HepG2 (cell line): ENCODE measurements around the gene SNX10. TPM values are rescaled to one million over a fixed set of nuclear protein-coding genes. Genes with fewer than 3 reads are reported as not detected.

Experiments used
- FOXJ3 ChIP-seq: sonication (generic); formaldehyde crosslinking; IDR thresholded peaks from 2 replicates; pipeline ENCODE4 v1.4.0; 2020; ENCODE audit warnings: missing genetic modification reagents, mild to moderate bottlenecking, borderline replicate concordance
- FOXP1 ChIP-seq, 2 experiments: fragments of 450-650 bp in 1 of 2; IDR thresholded peaks; 2 replicates each; pipeline ENCODE4 v1.6.1; 2017 to 2018; ENCODE audit warnings: antibody characterized with exemption in 1 of 2
- HOXA5 ChIP-seq: sonication (generic); formaldehyde crosslinking; IDR thresholded peaks from 2 replicates; pipeline ENCODE4 v1.4.0; 2020; ENCODE audit warnings: missing genetic modification reagents
- IKZF1 ChIP-seq: fragments of 450-650 bp; IDR thresholded peaks from 2 replicates; pipeline ENCODE4 v1.7.1; 2016
- ISX ChIP-seq: sonication (generic); formaldehyde crosslinking; conservative IDR thresholded peaks from 2 replicates; pipeline ENCODE4 v1.5.0; 2020; ENCODE audit warnings: missing genetic modification reagents
- KDM5B ChIP-seq: sonication (generic); formaldehyde crosslinking; IDR thresholded peaks from 2 replicates; pipeline ENCODE4 v1.4.0; 2020; ENCODE audit warnings: missing genetic modification reagents, mild to moderate bottlenecking, borderline replicate concordance
- NONO ChIP-seq, 2 experiments: fragments of 450-650 bp in 1 of 2; sonication (generic) in 1 of 2; formaldehyde crosslinking in 1 of 2; IDR thresholded peaks in 1 of 2; conservative IDR thresholded peaks in 1 of 2; 2 replicates each; pipeline versions ENCODE4 v1.6.1 to v1.8.0; 2017 to 2022; ENCODE audit warnings: mild to moderate bottlenecking in 1 of 2, missing genetic modification reagents in 1 of 2, moderate library complexity in 1 of 2
- SP4 ChIP-seq: sonication (generic); formaldehyde crosslinking; IDR thresholded peaks from 2 replicates; pipeline ENCODE4 v1.8.1; 2023; ENCODE audit warnings: mild to moderate bottlenecking, missing genetic modification reagents
- TBX2 ChIP-seq: sonication (generic); formaldehyde crosslinking; IDR thresholded peaks from 2 replicates; pipeline ENCODE4 v1.5.0; 2020; ENCODE audit warnings: missing genetic modification reagents, mild to moderate bottlenecking, borderline replicate concordance
- WIZ ChIP-seq: sonication (generic); formaldehyde crosslinking; IDR thresholded peaks from 2 replicates; pipeline ENCODE4 v1.5.1; 2020; ENCODE audit warnings: mild to moderate bottlenecking, missing genetic modification reagents
- ZNF282 ChIP-seq: fragments of 450-650 bp; IDR thresholded peaks from 2 replicates; pipeline ENCODE4 v1.6.1; 2018; ENCODE audit not compliant: partially characterized antibody
- ZNF335 ChIP-seq: sonication (generic); formaldehyde crosslinking; IDR thresholded peaks from 2 replicates; pipeline ENCODE4 v1.4.0; 2020; ENCODE audit warnings: missing genetic modification reagents
- ZNF33A ChIP-seq: sonication (generic); formaldehyde crosslinking; IDR thresholded peaks from 2 replicates; pipeline ENCODE4 v1.5.1; 2020; ENCODE audit warnings: missing genetic modification reagents, mild to moderate bottlenecking, moderate library complexity, borderline replicate concordance
- ZNF354B ChIP-seq: sonication (generic); formaldehyde crosslinking; IDR thresholded peaks from 2 replicates; pipeline ENCODE4 v1.8.0; 2022; ENCODE audit warnings: mild to moderate bottlenecking, missing genetic modification reagents
- ZNF569 ChIP-seq: sonication (generic); formaldehyde crosslinking; IDR thresholded peaks from 2 replicates; pipeline ENCODE4 v1.5.0; 2020; ENCODE audit warnings: mild to moderate bottlenecking, missing genetic modification reagents, moderate library complexity, borderline replicate concordance
- ZNF766 ChIP-seq: sonication (generic); formaldehyde crosslinking; IDR thresholded peaks from 2 replicates; pipeline ENCODE4 v1.5.0; 2020; ENCODE audit warnings: missing genetic modification reagents, borderline replicate concordance
- polyA plus RNA-seq, 8 experiments: library from polyadenylated mRNA; depleted of rRNA in 3 of 8; stranded (reverse) in 7 of 8; unstranded in 1 of 8; fragments of >200 nt; fragmentation: Illumina TruSeq in 4 of 8; extraction: Trizol in 4 of 8; gene quantifications; 2 replicates each; pipeline versions ENCODE4 v1.2.1 to v1.2.3, GENCODE V29; 2011 to 2016; ENCODE audit warnings: low read depth in 4 of 8, missing spikeins in 1 of 8, mixed read lengths in 1 of 8; ENCODE audit not compliant: insufficient read depth in 1 of 8
- total RNA-seq, 5 experiments: library from RNA; depleted of rRNA; stranded (reverse); fragments of >200 nt; fragmentation: Illumina TruSeq; extraction: Trizol; gene quantifications; 2 replicates each; pipeline ENCODE4 v1.2.3, GENCODE V29; 2016; ENCODE audit warnings: low read depth in 1 of 5
- TF ChIP-seq, protein P1 (sequence below): sonication (generic); formaldehyde crosslinking; IDR thresholded peaks from 2 replicates; pipeline ENCODE4 v1.4.0; 2020; ENCODE audit warnings: mild to moderate bottlenecking, missing genetic modification reagents
- TF ChIP-seq, protein P2 (sequence below): IDR thresholded peaks from 2 replicates; pipeline ENCODE4 v1.6.1; 2018; ENCODE audit warnings: missing genetic modification reagents, mild to moderate bottlenecking, missing compliant biosample characterization
- TF ChIP-seq, protein P3 (sequence below): sonication (generic); formaldehyde crosslinking; IDR thresholded peaks from 2 replicates; pipeline ENCODE4; 2020; ENCODE audit warnings: missing genetic modification reagents, mild to moderate bottlenecking, borderline replicate concordance
- TF ChIP-seq, protein P4 (sequence below): IDR thresholded peaks from 2 replicates; pipeline ENCODE4 v1.6.1; 2016; ENCODE audit warnings: missing genetic modification reagents, missing compliant biosample characterization
- TF ChIP-seq, protein P5 (sequence below): sonication (generic); formaldehyde crosslinking; IDR thresholded peaks from 2 replicates; pipeline ENCODE4 v1.5.1; 2020; ENCODE audit warnings: mild to moderate bottlenecking, missing genetic modification reagents

The SNX10 gene
- total and polyA plus RNA-seq, 2 of the 13 experiments (the other 11 are each of a cell fraction or from before 2014, with no cell fraction given) = 26.0 to 27.6 TPM

DNA sequence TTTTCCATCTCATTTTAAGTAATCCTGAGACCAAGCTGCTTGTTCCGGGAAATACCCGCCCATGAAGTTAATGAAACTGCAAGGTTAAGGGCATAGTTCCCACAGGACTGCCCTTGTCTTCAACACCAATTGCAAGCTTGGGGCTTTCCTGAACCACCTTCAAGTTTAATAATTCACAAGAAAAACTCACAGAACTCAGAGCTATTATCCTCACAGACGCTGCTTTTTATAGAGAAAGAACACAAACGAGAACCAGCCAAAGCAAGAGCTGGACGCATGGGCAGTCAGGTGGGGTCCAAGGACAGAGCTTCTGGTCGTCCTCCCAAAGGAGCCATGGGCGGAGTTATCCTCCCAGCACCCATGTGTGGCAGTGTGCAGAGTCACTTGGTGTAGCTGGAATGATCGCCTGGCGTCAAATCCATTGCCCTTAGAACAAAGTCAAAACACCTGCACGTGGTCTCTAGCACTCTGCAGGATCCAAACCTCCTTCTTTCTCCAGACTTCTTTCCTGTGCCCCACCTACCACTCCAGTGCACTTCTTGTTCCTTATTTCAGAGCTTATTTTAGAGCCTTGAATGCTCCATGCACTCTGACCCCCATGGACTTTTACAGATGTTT lies 56.7 kb downstream of the SNX10 start (continued):
- TF ChIP-seq ZNF335 (CRISPR knock-in tag) (no peak), WIZ (0 out of 2 replicates have a peak, but pooled peaks have one; percentile 38), ZNF766 (CRISPR knock-in tag) (peak; percentile 92), FOXP1 (IDR thresholded peaks at IDR 0.05) (no peak), FOXP1 (CRISPR knock-in tag; IDR thresholded peaks at IDR 0.05) (peak; percentile 32; the same call in 1 of the 2 replicates), FOXJ3 (CRISPR knock-in tag) (peak; percentile 66; the same call in 1 of the 2 replicates), ZNF282 (no peak), SP4 (CRISPR knock-in tag) (no peak), ZNF569 (CRISPR knock-in tag) (no peak), ZNF33A (CRISPR knock-in tag) (no peak), NONO (IDR thresholded peaks at IDR 0.05) (no peak), NONO (CRISPR knock-in tag; conservative IDR thresholded peaks at IDR 0.05) (no peak), TBX2 (peak; percentile 69; the same call in 1 of the 2 replicates), ISX (CRISPR knock-in tag) (no peak), KDM5B (CRISPR knock-in tag) (0 out of 2 replicates have a peak, but pooled peaks have one; percentile 29), IKZF1 (no peak), ZNF354B (no peak), HOXA5 (CRISPR knock-in tag) (no peak)
- TF ChIP-seq, protein P1, sequence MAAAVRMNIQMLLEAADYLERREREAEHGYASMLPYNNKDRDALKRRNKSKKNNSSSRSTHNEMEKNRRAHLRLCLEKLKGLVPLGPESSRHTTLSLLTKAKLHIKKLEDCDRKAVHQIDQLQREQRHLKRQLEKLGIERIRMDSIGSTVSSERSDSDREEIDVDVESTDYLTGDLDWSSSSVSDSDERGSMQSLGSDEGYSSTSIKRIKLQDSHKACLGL (CRISPR knock-in tag) = 0 out of 2 replicates have a peak, but pooled peaks have one; percentile 31
- TF ChIP-seq, protein P2, sequence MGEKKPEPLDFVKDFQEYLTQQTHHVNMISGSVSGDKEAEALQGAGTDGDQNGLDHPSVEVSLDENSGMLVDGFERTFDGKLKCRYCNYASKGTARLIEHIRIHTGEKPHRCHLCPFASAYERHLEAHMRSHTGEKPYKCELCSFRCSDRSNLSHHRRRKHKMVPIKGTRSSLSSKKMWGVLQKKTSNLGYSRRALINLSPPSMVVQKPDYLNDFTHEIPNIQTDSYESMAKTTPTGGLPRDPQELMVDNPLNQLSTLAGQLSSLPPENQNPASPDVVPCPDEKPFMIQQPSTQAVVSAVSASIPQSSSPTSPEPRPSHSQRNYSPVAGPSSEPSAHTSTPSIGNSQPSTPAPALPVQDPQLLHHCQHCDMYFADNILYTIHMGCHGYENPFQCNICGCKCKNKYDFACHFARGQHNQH (CRISPR knock-in tag) = peak; percentile 69
- TF ChIP-seq, protein P3, sequence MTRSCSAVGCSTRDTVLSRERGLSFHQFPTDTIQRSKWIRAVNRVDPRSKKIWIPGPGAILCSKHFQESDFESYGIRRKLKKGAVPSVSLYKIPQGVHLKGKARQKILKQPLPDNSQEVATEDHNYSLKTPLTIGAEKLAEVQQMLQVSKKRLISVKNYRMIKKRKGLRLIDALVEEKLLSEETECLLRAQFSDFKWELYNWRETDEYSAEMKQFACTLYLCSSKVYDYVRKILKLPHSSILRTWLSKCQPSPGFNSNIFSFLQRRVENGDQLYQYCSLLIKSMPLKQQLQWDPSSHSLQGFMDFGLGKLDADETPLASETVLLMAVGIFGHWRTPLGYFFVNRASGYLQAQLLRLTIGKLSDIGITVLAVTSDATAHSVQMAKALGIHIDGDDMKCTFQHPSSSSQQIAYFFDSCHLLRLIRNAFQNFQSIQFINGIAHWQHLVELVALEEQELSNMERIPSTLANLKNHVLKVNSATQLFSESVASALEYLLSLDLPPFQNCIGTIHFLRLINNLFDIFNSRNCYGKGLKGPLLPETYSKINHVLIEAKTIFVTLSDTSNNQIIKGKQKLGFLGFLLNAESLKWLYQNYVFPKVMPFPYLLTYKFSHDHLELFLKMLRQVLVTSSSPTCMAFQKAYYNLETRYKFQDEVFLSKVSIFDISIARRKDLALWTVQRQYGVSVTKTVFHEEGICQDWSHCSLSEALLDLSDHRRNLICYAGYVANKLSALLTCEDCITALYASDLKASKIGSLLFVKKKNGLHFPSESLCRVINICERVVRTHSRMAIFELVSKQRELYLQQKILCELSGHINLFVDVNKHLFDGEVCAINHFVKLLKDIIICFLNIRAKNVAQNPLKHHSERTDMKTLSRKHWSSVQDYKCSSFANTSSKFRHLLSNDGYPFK (CRISPR knock-in tag) = no peak
- TF ChIP-seq, protein P4, sequence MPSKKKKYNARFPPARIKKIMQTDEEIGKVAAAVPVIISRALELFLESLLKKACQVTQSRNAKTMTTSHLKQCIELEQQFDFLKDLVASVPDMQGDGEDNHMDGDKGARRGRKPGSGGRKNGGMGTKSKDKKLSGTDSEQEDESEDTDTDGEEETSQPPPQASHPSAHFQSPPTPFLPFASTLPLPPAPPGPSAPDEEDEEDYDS (CRISPR knock-in tag) = peak; percentile 44; the same call in 1 of the 2 replicates
- TF ChIP-seq, protein P5, sequence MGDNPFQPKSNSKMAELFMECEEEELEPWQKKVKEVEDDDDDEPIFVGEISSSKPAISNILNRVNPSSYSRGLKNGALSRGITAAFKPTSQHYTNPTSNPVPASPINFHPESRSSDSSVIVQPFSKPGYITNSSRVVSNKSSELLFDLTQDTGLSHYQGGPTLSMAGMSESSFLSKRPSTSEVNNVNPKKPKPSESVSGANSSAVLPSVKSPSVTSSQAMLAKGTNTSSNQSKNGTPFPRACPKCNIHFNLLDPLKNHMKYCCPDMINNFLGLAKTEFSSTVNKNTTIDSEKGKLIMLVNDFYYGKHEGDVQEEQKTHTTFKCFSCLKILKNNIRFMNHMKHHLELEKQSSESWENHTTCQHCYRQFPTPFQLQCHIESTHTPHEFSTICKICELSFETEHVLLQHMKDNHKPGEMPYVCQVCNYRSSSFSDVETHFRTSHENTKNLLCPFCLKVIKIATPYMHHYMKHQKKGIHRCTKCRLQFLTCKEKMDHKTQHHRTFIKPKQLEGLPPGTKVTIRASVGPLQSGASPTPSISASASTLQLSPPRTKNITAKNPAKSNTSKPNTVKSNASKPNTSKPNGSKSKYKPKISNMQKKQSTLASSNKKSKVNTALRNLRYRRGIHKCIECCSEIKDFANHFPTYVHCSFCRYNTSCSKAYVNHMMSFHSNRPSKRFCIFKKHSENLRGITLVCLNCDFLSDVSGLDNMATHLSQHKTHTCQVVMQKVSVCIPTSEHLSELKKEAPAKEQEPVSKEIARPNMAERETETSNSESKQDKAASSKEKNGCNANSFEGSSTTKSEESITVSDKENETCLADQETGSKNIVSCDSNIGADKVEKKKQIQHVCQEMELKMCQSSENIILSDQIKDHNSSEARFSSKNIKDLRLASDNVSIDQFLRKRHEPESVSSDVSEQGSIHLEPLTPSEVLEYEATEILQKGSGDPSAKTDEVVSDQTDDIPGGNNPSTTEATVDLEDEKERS (CRISPR knock-in tag) = no peak
